GM20000 (cell line): Measurements from ENCODE around the gene TMEM259.

Experiments used
- DNase-seq: peaks from one replicate; pipeline ENCODE4 v3.0.0; 2012; ENCODE audit warnings: low spot score
- CTCF ChIP-seq: IDR thresholded peaks from 2 replicates; pipeline ENCODE4 v1.5.1; 2012; ENCODE audit warnings: mild to moderate bottlenecking, control low read depth; ENCODE audit errors: extremely low read depth, missing control alignments

Gene TMEM259

DNA sequence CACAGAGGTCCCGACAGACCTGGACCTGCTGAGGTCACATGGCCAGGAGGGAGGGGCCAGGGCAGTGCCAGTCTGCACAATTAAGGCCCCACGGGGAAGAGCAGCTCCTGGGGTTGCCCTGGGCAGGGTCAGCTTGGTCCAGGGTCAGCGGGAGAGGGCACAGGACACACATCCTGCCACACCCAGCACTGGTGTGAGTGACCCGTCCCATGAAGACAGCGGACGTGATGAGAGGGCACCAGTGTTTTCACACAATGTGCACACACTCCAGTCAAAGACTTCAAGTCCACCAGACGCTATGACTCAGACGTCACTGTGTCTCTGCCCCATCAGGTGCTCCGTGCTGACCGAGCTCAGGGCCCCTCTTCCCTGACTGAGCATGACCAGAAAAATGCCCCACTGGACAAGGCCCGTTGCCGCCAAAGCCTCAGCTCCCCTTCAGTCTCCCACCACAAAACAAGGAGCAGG, 4.2 kb downstream of the TMEM259 start:
- DNase-seq, result no peak

DNA sequence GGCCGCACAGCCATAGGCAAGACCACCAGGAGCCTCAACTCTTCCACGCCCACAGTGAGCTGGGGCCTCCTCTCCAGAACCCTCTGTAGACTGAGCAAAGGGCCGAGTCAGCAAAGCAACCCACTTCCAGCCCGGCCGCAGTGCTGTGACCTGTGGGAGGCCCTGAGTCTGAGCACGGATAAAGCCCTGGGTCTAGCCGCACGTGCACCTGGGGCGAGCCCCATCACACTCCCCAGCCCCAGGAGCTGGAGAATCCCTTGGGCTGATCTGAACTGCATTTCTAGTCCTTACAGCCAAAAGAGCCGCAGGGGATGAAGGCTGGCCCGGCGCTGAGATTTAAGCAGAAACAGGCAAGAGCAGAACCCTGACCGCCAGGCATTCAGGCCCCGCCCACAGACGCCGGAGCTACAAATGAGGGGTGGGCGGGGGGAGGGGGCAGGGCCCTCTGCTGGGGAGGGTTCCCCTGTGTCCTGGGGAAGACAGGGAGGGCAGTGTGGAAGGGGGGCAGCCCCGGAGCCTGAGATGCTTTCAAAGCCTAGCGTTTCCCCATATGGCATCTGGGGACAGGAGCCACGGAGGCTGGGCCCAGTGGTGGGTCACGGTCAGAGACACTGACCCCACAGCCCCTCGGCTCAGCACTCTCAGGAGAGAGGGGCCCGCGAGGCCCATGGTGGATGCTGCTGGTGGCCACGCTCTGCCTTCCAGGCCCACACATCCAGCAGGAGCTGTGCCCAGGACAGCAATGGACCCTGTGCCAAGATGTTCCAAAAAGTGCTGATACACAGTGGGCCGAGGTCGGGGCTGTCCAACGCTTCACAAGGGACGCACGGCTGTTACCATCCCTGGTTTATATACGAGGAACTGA, 4.9 kb downstream of the TMEM259 start:
- TF ChIP-seq CTCF, result no peak
- no peak for DNase-seq

More for the DNA sequence above, 4.2 kb downstream of the TMEM259 start:
- TF ChIP-seq CTCF, result no peak

DNA sequence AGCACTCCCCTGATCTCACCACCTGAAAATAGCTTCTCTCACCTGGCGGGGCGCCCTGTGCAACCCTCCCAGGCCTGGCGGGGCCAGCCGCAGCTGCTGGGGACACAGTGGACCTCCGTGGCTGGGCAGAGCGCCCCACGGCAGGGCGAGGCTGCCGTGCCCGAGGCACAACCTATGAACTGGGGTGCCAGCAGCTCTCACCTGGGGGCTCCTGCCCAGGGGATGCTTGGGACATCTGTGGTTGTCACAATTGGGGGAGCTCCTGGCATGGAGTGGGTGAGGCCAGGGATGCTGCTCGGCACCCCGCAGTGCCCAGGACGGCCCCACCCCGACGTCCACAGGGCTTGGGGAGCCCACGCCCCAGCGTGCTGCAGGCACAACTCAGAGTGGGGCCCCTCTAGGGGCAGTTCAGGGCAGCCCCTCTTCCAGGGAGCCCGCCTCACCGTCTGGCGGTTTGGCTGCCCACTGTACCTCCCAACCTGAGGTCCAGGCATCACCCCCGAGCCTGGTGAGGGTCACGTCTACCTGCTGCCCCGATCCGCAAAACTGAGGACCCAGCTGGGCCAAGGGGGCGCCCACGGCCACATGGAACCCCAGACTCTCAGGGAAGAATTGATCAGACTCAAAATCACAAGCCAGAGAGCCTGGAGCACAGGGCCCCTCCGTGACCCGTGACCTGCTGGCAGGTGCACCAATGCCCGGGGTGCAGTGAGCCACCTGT, 5.7 kb downstream of the TMEM259 start:
- TF ChIP-seq CTCF, result no peak

DNA sequence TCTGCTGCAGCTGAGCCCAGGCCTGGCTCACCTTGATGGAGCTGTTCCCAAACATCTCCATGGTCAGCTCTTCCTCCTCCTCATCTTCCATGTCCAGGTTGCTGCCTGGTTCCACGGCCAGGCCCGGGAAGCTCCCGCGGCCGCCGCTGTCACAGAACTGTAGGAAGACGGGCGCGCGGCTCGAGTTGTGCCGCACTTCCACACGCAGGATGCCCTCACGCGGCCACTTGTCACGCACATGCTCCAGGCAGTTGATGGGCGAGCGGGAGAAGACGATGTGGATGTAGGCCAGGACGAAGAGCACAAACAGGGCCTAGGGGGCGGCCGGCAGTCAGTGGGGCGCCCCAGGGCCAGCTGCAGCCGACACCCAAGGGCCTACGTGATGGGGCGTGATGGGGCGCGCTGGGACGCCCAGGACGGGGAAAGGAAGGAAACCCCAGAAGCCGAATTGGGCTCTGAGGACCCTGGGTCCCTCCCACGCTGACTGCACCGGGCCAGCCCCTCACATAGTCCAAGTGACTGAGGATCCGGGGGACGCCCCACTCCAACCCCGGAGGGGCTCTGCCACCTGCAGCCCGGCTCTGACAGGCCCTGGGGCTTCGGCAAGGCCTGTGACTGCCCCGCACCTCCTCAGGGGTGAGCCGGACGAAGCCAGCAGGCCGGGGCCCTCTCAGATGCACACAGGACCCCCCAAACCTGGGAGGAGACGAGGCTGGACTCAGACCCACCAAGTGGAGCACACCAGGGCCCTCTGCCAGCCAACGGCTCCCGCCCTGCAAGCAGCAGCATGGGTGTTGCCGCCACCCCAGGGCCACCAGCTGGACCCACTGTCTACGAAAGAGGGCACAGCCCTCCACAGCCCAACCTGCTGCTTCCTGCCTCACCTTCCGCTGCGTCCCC, 6.5 kb downstream of the TMEM259 start:
- no peak for TF ChIP-seq CTCF
- no peak for DNase-seq

More for the DNA sequence above, 5.7 kb downstream of the TMEM259 start:
- DNase-seq, result no peak

DNA sequence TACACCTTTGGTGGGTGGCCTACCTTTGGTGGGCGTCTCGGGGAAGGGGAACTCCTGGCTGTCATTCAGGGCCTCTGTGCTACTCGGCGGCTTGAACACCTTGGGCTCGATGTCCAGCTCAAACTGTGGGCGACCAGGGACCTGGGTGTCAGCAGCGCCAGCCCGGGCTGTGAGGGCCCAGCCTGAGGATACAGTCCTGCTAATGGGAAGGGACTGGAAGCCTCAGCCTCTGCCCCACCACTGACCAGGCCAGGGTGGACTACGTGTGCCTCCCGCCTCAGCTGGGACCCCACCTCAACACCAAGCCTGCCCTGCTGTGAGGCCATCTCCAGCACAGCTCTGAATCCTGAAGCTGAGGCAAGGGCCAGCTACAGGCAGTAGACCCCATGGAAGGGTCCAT, 7.7 kb downstream of the TMEM259 start:
- no peak for TF ChIP-seq CTCF
- no peak for DNase-seq

DNA sequence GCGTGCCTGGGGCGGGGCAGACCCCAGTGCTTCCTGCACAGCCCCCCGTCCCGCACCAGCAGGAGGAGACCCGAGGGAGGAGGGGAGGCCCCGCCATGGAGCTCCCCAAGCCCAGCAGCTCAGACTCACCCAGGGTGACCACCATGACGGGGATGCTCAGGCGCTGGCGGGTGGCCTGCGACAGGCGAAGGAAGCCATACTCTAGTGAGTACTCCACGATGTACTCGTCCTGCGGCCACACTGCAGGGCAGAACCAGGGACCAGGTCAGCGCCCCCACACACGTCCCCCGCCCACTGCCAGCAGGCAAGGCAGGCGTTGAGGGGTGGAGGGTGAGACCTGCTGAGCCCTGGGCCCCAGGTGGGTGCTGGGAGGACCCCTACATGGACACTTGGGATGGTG, 8.6 kb downstream of the TMEM259 start:
- no peak for DNase-seq
- TF ChIP-seq CTCF, result no peak
